HG03460 (cell line): ENCODE data around the gene PRDM2.
A peak's percentile ranks its signal among the peaks of the same experiment; 100 is the strongest.

Experiments used
- ATAC-seq: cut with Tn5 transposase; IDR thresholded peaks from one replicate; pipeline ENCODE4 v1.9.1; 2021; ENCODE audit not compliant: unreplicated experiment

PRDM2 gene

GRCh38 chr1:13733711-13734110 is 33.7 kb downstream of the PRDM2 start:
- ATAC-seq, result no peak

GRCh38 chr1:13735168-13735930 is 35.4 kb downstream of the PRDM2 start:
- no peak for ATAC-seq

- ATAC-seq, result no peak
These were observed 37.4 kb downstream of the PRDM2 start for GRCh38 chr1:13737398-13737797.

GRCh38 chr1:13746342-13746741 is 46.4 kb downstream of the PRDM2 start:
- no peak for ATAC-seq

- peak; percentile 76 for ATAC-seq
These were observed 48.9 kb downstream of the PRDM2 start for GRCh38 chr1:13748610-13749505.

- ATAC-seq, result peak; percentile 22
These were observed 49.8 kb downstream of the PRDM2 start for GRCh38 chr1:13749543-13750341.

GRCh38 chr1:13751458-13751871 is 51.5 kb downstream of the PRDM2 start:
- no peak for ATAC-seq

- no peak for ATAC-seq
These were observed 52.0 kb downstream of the PRDM2 start for GRCh38 chr1:13751985-13752384.

- no peak for ATAC-seq
These were observed 52.9 kb downstream of the PRDM2 start for GRCh38 chr1:13752852-13753251.

- peak; percentile 38 for ATAC-seq
These were observed 53.8 kb downstream of the PRDM2 start for GRCh38 chr1:13753636-13754402.

- ATAC-seq, result no peak
These were observed 54.6 kb downstream of the PRDM2 start for GRCh38 chr1:13754510-13755103.

- ATAC-seq, result no peak
These were observed 56.7 kb downstream of the PRDM2 start for GRCh38 chr1:13756557-13757315.

GRCh38 chr1:13757693-13758092 is 57.7 kb downstream of the PRDM2 start:
- ATAC-seq, result no peak

- no peak for ATAC-seq
These were observed 59.1 kb downstream of the PRDM2 start for GRCh38 chr1:13759072-13759471.

- ATAC-seq, result no peak
These were observed 60.4 kb downstream of the PRDM2 start for GRCh38 chr1:13760340-13760739.

- ATAC-seq, result no peak
These were observed 60.9 kb downstream of the PRDM2 start for GRCh38 chr1:13760921-13761320.

- no peak for ATAC-seq
These were observed 61.9 kb downstream of the PRDM2 start for GRCh38 chr1:13761883-13762282.

- ATAC-seq, result no peak
These were observed 62.7 kb downstream of the PRDM2 start for GRCh38 chr1:13762642-13763041.

- ATAC-seq, result no peak
These were observed 63.2 kb downstream of the PRDM2 start for GRCh38 chr1:13763222-13763621.
